HG03575 (cell line): ENCODE measurements around the gene PRKN.

Experiments used
- ATAC-seq: cut with Tn5 transposase; IDR thresholded peaks from one replicate; pipeline ENCODE4 v1.9.1; 2021; ENCODE audit not compliant: unreplicated experiment, insufficient number of reproducible peaks, low FRiP score; ENCODE audit errors: extremely low read depth

PRKN gene

GRCh38 chr6:161941565-161941964 is 786.0 kb downstream of the PRKN start:
- no peak for ATAC-seq

- ATAC-seq, result no peak
Observed at GRCh38 chr6:161940519-161940918, 787.0 kb downstream of the PRKN start.

GRCh38 chr6:161926324-161926723 is 801.2 kb downstream of the PRKN start:
- ATAC-seq, result no peak

- no peak for ATAC-seq
Observed at GRCh38 chr6:161924516-161925116, 803.0 kb downstream of the PRKN start.

GRCh38 chr6:161922631-161923119 is 804.9 kb downstream of the PRKN start:
- no peak for ATAC-seq

- no peak for ATAC-seq
Observed at GRCh38 chr6:161921602-161922395, 805.8 kb downstream of the PRKN start.

GRCh38 chr6:161919691-161920090 is 807.9 kb downstream of the PRKN start:
- ATAC-seq, result no peak

GRCh38 chr6:161918628-161919205 is 808.8 kb downstream of the PRKN start:
- ATAC-seq, result no peak

GRCh38 chr6:161918109-161918531 is 809.4 kb downstream of the PRKN start:
- no peak for ATAC-seq

GRCh38 chr6:161917645-161918044 is 809.9 kb downstream of the PRKN start:
- no peak for ATAC-seq

- ATAC-seq, result no peak
Observed at GRCh38 chr6:161915456-161915964, 812.1 kb downstream of the PRKN start.

GRCh38 chr6:161908872-161909271 is 818.7 kb downstream of the PRKN start:
- ATAC-seq, result no peak

GRCh38 chr6:161906571-161906970 is 821.0 kb downstream of the PRKN start:
- ATAC-seq, result no peak

- ATAC-seq, result no peak
Observed at GRCh38 chr6:161903584-161904212, 823.9 kb downstream of the PRKN start.

- no peak for ATAC-seq
Observed at GRCh38 chr6:161901740-161902426, 825.7 kb downstream of the PRKN start.

- ATAC-seq, result no peak
Observed at GRCh38 chr6:161894436-161894835, 833.1 kb downstream of the PRKN start.

GRCh38 chr6:161891542-161891941 is 836.0 kb downstream of the PRKN start:
- ATAC-seq, result no peak

GRCh38 chr6:161890832-161891297 is 836.7 kb downstream of the PRKN start:
- no peak for ATAC-seq
